Measurements from ENCODE around the gene CLK3.

Gene CLK3

GRCh38 chr15:74621936-74622335 lies 6.3 kb downstream of the CLK3 start:
- no peaks in the 10 kb centered on the region for H3K9me3 ChIP-seq
- H3K27me3 ChIP-seq = no peaks in the 10 kb centered on the region
- TF ChIP-seq, protein P1, sequence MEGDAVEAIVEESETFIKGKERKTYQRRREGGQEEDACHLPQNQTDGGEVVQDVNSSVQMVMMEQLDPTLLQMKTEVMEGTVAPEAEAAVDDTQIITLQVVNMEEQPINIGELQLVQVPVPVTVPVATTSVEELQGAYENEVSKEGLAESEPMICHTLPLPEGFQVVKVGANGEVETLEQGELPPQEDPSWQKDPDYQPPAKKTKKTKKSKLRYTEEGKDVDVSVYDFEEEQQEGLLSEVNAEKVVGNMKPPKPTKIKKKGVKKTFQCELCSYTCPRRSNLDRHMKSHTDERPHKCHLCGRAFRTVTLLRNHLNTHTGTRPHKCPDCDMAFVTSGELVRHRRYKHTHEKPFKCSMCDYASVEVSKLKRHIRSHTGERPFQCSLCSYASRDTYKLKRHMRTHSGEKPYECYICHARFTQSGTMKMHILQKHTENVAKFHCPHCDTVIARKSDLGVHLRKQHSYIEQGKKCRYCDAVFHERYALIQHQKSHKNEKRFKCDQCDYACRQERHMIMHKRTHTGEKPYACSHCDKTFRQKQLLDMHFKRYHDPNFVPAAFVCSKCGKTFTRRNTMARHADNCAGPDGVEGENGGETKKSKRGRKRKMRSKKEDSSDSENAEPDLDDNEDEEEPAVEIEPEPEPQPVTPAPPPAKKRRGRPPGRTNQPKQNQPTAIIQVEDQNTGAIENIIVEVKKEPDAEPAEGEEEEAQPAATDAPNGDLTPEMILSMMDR (IDR thresholded peaks at IDR 0.05; ENCODE audit: low read depth, low read length) = no peak
- no peak for DNase-seq
- peaks cover 81% of the 10 kb centered on the region for H3K36me3 ChIP-seq
- H3K4me1 ChIP-seq = no peaks in the 10 kb centered on the region; the same call in none of the 2 replicates
- H3K4me3 ChIP-seq (ENCODE audit: low read depth, low read length) = no peak overlapping the region

GRCh38 chr15:74622758-74623157 lies 7.1 kb downstream of the CLK3 start:
- peaks cover 89% of the 10 kb centered on the region for H3K36me3 ChIP-seq

DNA sequence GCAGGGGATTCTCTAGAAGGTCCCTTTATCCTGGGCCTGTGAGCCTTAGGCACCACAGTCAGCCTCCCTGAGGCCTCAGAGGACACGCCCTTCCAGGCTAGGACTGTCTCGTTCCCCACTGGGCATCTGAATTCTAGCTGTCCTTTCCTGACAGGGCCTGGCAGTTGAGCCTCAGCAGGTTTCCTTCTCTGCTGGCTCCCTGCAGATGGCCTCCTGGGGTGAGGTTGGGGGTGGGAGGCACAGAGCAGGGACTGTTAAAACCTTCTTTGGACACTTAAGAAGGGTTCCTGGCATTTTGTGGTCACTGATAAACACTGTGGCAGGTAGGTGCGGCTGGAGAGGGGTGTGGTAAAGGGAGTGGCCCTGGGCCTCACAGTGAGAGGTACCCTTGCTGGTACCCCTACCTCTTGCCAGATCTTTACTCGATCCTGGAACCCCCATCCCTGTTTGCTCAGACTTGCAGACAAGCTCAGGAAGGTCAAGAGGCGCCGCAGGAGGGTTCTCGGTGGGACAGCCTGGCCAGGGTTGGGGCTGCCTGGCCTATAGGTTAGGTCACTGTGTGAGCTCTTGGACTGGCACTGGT lies 8.5 kb downstream of the CLK3 start:
- H3K36me3 ChIP-seq = peaks cover 99% of the 10 kb centered on the region
- no peaks in the 10 kb centered on the region for H3K27me3 ChIP-seq
- H3K4me3 ChIP-seq (ENCODE audit: low read depth, low read length) = no peak overlapping the region
- no peak for DNase-seq
- TF ChIP-seq, protein P1 (IDR thresholded peaks at IDR 0.05; ENCODE audit: low read depth, low read length) = no peak
- no peaks in the 10 kb centered on the region for H3K9me3 ChIP-seq
- no peaks in the 10 kb centered on the region for H3K4me1 ChIP-seq

More at GRCh38 chr15:74622758-74623157, 7.1 kb downstream of the CLK3 start:
- Histone ChIP-seq H3K9me3 (no peaks in the 10 kb centered on the region), H3K27me3 (no peaks in the 10 kb centered on the region), H3K4me1 (no peaks in the 10 kb centered on the region), H3K4me3 (ENCODE audit: low read depth, low read length) (no peak overlapping the region)
- DNase-seq = no peak
- TF ChIP-seq, protein P1 (IDR thresholded peaks at IDR 0.05; ENCODE audit: low read depth, low read length) = no peak

DNA sequence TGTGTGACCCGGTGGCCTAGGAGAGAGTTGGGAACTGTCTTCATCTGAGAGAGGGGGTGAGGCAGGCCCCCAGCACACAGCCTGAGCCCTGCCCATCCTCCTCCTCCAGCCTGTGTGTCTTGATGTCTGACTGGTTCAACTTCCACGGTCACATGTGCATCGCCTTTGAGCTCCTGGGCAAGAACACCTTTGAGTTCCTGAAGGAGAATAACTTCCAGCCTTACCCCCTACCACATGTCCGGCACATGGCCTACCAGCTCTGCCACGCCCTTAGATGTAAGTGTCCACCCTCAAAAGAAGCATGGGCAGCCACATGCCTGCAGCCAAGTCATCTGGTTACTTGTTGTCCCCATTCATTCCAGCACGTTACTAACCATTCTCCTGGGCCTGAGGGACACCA lies 10.1 kb downstream of the CLK3 start:
- TF ChIP-seq, protein P1 (IDR thresholded peaks at IDR 0.05; ENCODE audit: low read depth, low read length) = no peak
- Histone ChIP-seq H3K4me1 (no peaks in the 10 kb centered on the region), H3K36me3 (peaks cover 93% of the 10 kb centered on the region)

DNA sequence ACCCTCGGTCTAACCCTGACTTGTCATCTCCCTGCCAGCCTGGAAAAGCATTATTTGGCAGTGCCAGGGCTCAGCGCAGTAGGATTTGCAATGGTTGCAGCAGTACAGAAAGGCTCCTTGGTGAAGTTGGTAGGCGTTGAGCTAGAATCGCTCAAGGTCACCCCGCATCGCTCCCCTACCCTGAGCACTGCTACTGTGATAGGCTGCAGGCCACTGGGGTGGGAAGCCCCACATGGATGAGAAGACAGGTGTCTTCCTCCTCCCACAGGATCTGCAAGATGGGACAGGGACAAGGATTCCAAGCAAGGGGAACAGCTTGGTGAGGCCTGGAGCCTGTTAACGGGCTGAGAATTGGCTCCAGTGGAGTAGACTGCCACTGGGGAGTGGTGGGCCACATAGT lies 10.7 kb downstream of the CLK3 start:
- TF ChIP-seq, protein P1 (IDR thresholded peaks at IDR 0.05; ENCODE audit: low read depth, low read length) = no peak
- no peak for DNase-seq
- peaks cover 86% of the 10 kb centered on the region for H3K36me3 ChIP-seq
- H3K4me3 ChIP-seq (ENCODE audit: low read depth, low read length) = no peak overlapping the region
- no peaks in the 10 kb centered on the region for H3K9me3 ChIP-seq
- H3K4me1 ChIP-seq = no peaks in the 10 kb centered on the region
- H3K27me3 ChIP-seq = no peaks in the 10 kb centered on the region

More for the DNA sequence above, 10.1 kb downstream of the CLK3 start:
- H3K9me3 ChIP-seq = no peaks in the 10 kb centered on the region
- no peak for DNase-seq
- H3K27me3 ChIP-seq = no peaks in the 10 kb centered on the region
- no peak overlapping the region for H3K4me3 ChIP-seq (ENCODE audit: low read depth, low read length)

GRCh38 chr15:74626752-74627692 lies 11.4 kb downstream of the CLK3 start:
- no peak overlapping the region for H3K4me3 ChIP-seq (ENCODE audit: low read depth, low read length)

More at GRCh38 chr15:74626752-74627692, 11.4 kb downstream of the CLK3 start:
- H3K4me1 ChIP-seq = no peaks in the 10 kb centered on the region
- H3K27me3 ChIP-seq = no peaks in the 10 kb centered on the region
- H3K36me3 ChIP-seq = peaks cover 81% of the 10 kb centered on the region
- no peaks in the 10 kb centered on the region for H3K9me3 ChIP-seq
- no peak for DNase-seq
- TF ChIP-seq, protein P1 (IDR thresholded peaks at IDR 0.05; ENCODE audit: low read depth, low read length) = no peak
